Measurements from ENCODE around the gene CROCC2.

CROCC2 gene

GRCh38 chr2:241015439-241015838, 109.3 kb downstream of the CROCC2 start:
- DNase-seq (ENCODE audit: low read depth): no peak

GRCh38 chr2:241017228-241017940, 111.2 kb downstream of the CROCC2 start:
- no peak for DNase-seq (ENCODE audit: low read depth)

- no peak for DNase-seq (ENCODE audit: low read depth)
These were observed 112.1 kb downstream of the CROCC2 start for GRCh38 chr2:241018051-241018891.

GRCh38 chr2:241019441-241020139, 113.5 kb downstream of the CROCC2 start:
- DNase-seq (ENCODE audit: low read depth): no peak

GRCh38 chr2:241020201-241020600, 114.1 kb downstream of the CROCC2 start:
- no peak for DNase-seq (ENCODE audit: low read depth)

GRCh38 chr2:241020629-241021190, 114.6 kb downstream of the CROCC2 start:
- DNase-seq (ENCODE audit: low read depth): no peak

GRCh38 chr2:241025639-241026038, 119.5 kb downstream of the CROCC2 start:
- DNase-seq (ENCODE audit: low read depth): no peak

- DNase-seq (ENCODE audit: low read depth): no peak
These were observed 123.6 kb downstream of the CROCC2 start for GRCh38 chr2:241029599-241030332.

GRCh38 chr2:241030333-241030680, 124.2 kb downstream of the CROCC2 start:
- no peak for DNase-seq (ENCODE audit: low read depth)

- no peak for DNase-seq (ENCODE audit: low read depth)
These were observed 124.7 kb downstream of the CROCC2 start for GRCh38 chr2:241030883-241031282.

GRCh38 chr2:241031436-241032165, 125.5 kb downstream of the CROCC2 start:
- DNase-seq (ENCODE audit: low read depth): no peak

GRCh38 chr2:241033336-241033987, 127.3 kb downstream of the CROCC2 start:
- DNase-seq (ENCODE audit: low read depth): no peak

GRCh38 chr2:241033994-241034393, 127.9 kb downstream of the CROCC2 start:
- no peak for DNase-seq (ENCODE audit: low read depth)

GRCh38 chr2:241034490-241035141, 128.5 kb downstream of the CROCC2 start:
- DNase-seq (ENCODE audit: low read depth): no peak

- no peak for DNase-seq (ENCODE audit: low read depth)
These were observed 129.1 kb downstream of the CROCC2 start for GRCh38 chr2:241035142-241035817.

GRCh38 chr2:241035818-241036396, 129.8 kb downstream of the CROCC2 start:
- peak; percentile 75 for DNase-seq (ENCODE audit: low read depth)

- peak; percentile 61 for DNase-seq (ENCODE audit: low read depth)
These were observed 130.3 kb downstream of the CROCC2 start for GRCh38 chr2:241036397-241036963.

- no peak for DNase-seq (ENCODE audit: low read depth)
These were observed 130.9 kb downstream of the CROCC2 start for GRCh38 chr2:241036964-241037421.

- DNase-seq (ENCODE audit: low read depth): no peak
These were observed 131.4 kb downstream of the CROCC2 start for GRCh38 chr2:241037498-241037897.
